Transverse colon (tissue), 4 donors: ENCODE data around the gene ZNG1B.
"Not testable (repeated sequence)": the region's sequence is repeated elsewhere in the genome, so short reads cannot be mapped to it uniquely, and the experiment has no call there.

ENCODE experiments used
- CTCF ChIP-seq, 5 experiments: fragments of 200-600 bp in 3 of 5; fragments of 450-650 bp in 2 of 5; sonication (generic) in 3 of 5; IDR thresholded peaks; 1 replicate in 2 of 5; 2 replicates in 3 of 5; pipeline ENCODE4 v1.5.1; 2016 to 2017; ENCODE audit warnings: antibody characterized with exemption in 5 of 5, inconsistent platforms in 3 of 5, mild to moderate bottlenecking in 2 of 5, moderate library complexity in 1 of 5
- EP300 ChIP-seq: sonication (generic); formaldehyde crosslinking; IDR thresholded peaks from one replicate; pipeline ENCODE4 v1.6.1; 2017; ENCODE audit warnings: antibody characterized with exemption, low read depth
- POLR2AphosphoS5 ChIP-seq, 3 donors: sonication (generic); formaldehyde crosslinking; IDR thresholded peaks; one replicate each; pipeline ENCODE4 v1.6.1; 2016; ENCODE audit warnings: antibody characterized with exemption in 3 of 3

GRCh38 chr2:113517025-113517424, 79.5 kb downstream of the ZNG1B start:
- not testable (repeated sequence) for TF ChIP-seq CTCF (IDR thresholded peaks at IDR 0.05); EP300; POLR2AphosphoS5 (IDR thresholded peaks at IDR 0.05)
